Spleen (tissue), 7 donors: ENCODE data around the gene PRSS23.

Experiments
- POLR2A ChIP-seq, 3 donors: fragments of 450-650 bp; IDR thresholded peaks; one replicate each; pipeline ENCODE4 v1.5.1; 2017; ENCODE audit warnings: antibody characterized with exemption in 3 of 3, mild to moderate bottlenecking in 1 of 3
- POLR2AphosphoS5 ChIP-seq, 3 donors: sonication (generic); formaldehyde crosslinking; IDR thresholded peaks; one replicate each; pipeline ENCODE4 v1.5.1; 2017; ENCODE audit warnings: antibody characterized with exemption in 3 of 3
- TF ChIP-seq, protein P1 (sequence below), 11 experiments: fragments of 200-600 bp in 7 of 11; fragments of 450-650 bp in 4 of 11; sonication (generic) in 4 of 11; IDR thresholded peaks in 8 of 11; conservative IDR thresholded peaks in 3 of 11; 1 replicate in 7 of 11; 2 replicates in 4 of 11; pipeline versions ENCODE4 v1.4.0 to v1.8.0; 2016 to 2021; ENCODE audit warnings: antibody characterized with exemption in 11 of 11, inconsistent platforms in 4 of 11, mild to moderate bottlenecking in 1 of 11
- donor health status: DM: no; HTN: no; CAD: no; lungs with moderate emphysema.
- donor health status: DM: no; HTN: no; CAD: no.
- donor health status: DM: no; HTN: no; CAD: no.

GRCh38 chr11:86787018-86787536 lies 13.3 kb upstream of the PRSS23 start:
- TF ChIP-seq, protein P1, sequence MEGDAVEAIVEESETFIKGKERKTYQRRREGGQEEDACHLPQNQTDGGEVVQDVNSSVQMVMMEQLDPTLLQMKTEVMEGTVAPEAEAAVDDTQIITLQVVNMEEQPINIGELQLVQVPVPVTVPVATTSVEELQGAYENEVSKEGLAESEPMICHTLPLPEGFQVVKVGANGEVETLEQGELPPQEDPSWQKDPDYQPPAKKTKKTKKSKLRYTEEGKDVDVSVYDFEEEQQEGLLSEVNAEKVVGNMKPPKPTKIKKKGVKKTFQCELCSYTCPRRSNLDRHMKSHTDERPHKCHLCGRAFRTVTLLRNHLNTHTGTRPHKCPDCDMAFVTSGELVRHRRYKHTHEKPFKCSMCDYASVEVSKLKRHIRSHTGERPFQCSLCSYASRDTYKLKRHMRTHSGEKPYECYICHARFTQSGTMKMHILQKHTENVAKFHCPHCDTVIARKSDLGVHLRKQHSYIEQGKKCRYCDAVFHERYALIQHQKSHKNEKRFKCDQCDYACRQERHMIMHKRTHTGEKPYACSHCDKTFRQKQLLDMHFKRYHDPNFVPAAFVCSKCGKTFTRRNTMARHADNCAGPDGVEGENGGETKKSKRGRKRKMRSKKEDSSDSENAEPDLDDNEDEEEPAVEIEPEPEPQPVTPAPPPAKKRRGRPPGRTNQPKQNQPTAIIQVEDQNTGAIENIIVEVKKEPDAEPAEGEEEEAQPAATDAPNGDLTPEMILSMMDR (IDR thresholded peaks at IDR 0.05 in 8 of 11, conservative IDR thresholded peaks at IDR 0.05 in 3 of 11) = no peak
- TF ChIP-seq POLR2AphosphoS5 (IDR thresholded peaks at IDR 0.05) (no peak), POLR2A (IDR thresholded peaks at IDR 0.05) (no peak)
